Caco-2 (cell line): ENCODE results near the gene RNF41. TPM values are rescaled to one million over a fixed set of nuclear protein-coding genes. Genes with fewer than 3 reads are reported as not detected.

Experiments used
- BruUV-seq: library from RNA; stranded (reverse); fragments of 400-500 nt; replicated peaks from 2 replicates; lab custom pipeline; 2021; lab: Mats Ljungman, UMichigan
- CTCF ChIA-PET: fragments of 300-600 bp; sonication (Branson Sonifier 250); formaldehyde crosslinking; loops from one replicate; lab custom pipeline; 2022; ENCODE audit warnings: antibody characterized with exemption; lab: Charles Lee
- POLR2A ChIA-PET: fragments of 300-600 bp; sonication (Branson Sonifier 250); formaldehyde crosslinking; loops from one replicate; lab custom pipeline; 2022; ENCODE audit warnings: antibody characterized with exemption; lab: Charles Lee
- DNase-seq, 2 experiments: peaks; one replicate each; pipeline versions ENCODE4 v3.0.0 to v3.0.0-alpha.2; 2020 to 2022
- H3K27me3 ChIP-seq: replicated peaks from 2 replicates; pipeline ENCODE4 v1.6.0; 2011; ENCODE audit warnings: low read length; ENCODE audit not compliant: control insufficient read depth, insufficient read depth
- H3K36me3 ChIP-seq: 2 replicates; pipeline ENCODE4 v1.5.1; 2011; ENCODE audit warnings: low read length; ENCODE audit not compliant: control insufficient read depth, insufficient read depth
- H3K4me1 ChIP-seq: fragments of 250-450 bp; sonication (Bioruptor Pico); 2 replicates; pipeline ENCODE4 v1.5.1; 2020; ENCODE audit warnings: mild to moderate bottlenecking
- H3K4me3 ChIP-seq: 2 replicates; pipeline ENCODE4 v1.5.1; 2011; ENCODE audit warnings: low read depth, mild to moderate bottlenecking, control low read depth, low read length
- H3K9me3 ChIP-seq: fragments of 250-450 bp; sonication (Bioruptor Pico); 2 replicates; pipeline ENCODE4 v1.5.1; 2020; ENCODE audit warnings: mild to moderate bottlenecking, moderate library complexity
- H3K27ac Mint-ChIP-seq: one replicate; pipeline ENCODE4 v1.8.0; 2022; ENCODE audit warnings: mixed read lengths; ENCODE audit not compliant: unreplicated experiment
- H3K27me3 Mint-ChIP-seq: one replicate; pipeline ENCODE4 v1.8.0; 2022; ENCODE audit warnings: mixed read lengths; ENCODE audit not compliant: insufficient read depth, unreplicated experiment
- H3K36me3 Mint-ChIP-seq: one replicate; pipeline ENCODE4 v1.8.0; 2022; ENCODE audit warnings: mild to moderate bottlenecking, mixed read lengths; ENCODE audit not compliant: insufficient read depth, unreplicated experiment
- H3K4me1 Mint-ChIP-seq: one replicate; pipeline ENCODE4 v1.8.0; 2022; ENCODE audit warnings: low read depth, mixed read lengths; ENCODE audit not compliant: unreplicated experiment
- H3K4me3 Mint-ChIP-seq: one replicate; pipeline ENCODE4 v1.8.0; 2022; ENCODE audit warnings: mild to moderate bottlenecking, moderate library complexity, mixed read lengths; ENCODE audit not compliant: unreplicated experiment
- H3K9me3 Mint-ChIP-seq: one replicate; pipeline ENCODE4 v1.8.0; 2022; ENCODE audit warnings: mixed read lengths; ENCODE audit not compliant: unreplicated experiment
- intact Hi-C: fragments of 100-400 bp; cut with micrococcal nuclease; formaldehyde crosslinking; loops from one replicate; pipeline ENCODE4 v1.10.0; 2022; ENCODE audit not compliant: unreplicated experiment
- total RNA-seq: library from RNA; stranded (reverse); gene quantifications from 2 replicates; pipeline ENCODE4 v1.2.3, GENCODE V29; 2022
- TF ChIP-seq, protein P1 (sequence below), 2 experiments: fragments of 200-600 bp in 1 of 2; IDR thresholded peaks; 1 replicate in 1 of 2; 2 replicates in 1 of 2; pipeline versions ENCODE4 v1.5.1 to v1.8.0; 2011 to 2022; ENCODE audit warnings: antibody characterized with exemption in 1 of 2, control low read depth in 1 of 2, inconsistent platforms in 1 of 2, low read depth in 1 of 2, low read length in 1 of 2, mild to moderate bottlenecking in 1 of 2, moderate library complexity in 1 of 2; ENCODE audit not compliant: insufficient read depth in 1 of 2, severe bottlenecking in 1 of 2, unreplicated experiment in 1 of 2

RNF41 gene
- total RNA-seq, 1 experiment from 2014 or later = 53.4 TPM

DNA sequence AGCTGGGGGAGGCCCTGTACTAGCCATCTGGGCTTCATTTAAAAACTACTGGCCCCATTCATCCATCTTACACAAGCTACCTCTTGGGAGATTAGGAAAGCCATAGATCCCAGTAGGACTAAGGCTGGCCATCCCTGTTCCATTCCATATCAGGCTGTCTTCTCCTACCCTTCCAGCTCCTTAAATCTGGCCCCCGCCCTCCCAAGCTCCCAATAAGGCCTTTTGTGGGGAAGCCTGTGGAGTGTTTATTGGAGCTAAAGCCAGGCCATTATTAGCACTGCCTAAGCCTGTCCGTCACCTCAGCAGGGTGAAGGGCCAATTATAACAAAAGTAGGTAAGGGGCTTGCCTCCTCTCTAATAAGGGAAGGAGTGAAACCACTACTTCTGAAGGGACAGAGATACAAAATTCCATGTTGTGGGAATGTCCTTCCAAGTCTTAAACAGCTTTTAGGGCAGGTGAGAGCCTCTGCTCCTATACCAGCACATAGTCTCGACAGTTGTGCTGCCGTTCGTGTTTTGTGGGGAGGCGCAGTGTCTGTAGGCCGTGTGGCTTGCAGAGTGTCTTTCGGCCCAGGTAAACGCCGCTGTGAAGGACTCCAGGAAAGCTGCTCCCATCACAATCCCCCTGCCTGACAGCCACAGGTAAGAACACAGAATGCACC is 59.9 kb downstream of the RNF41 start:
- intact Hi-C loops = no loop called here
- peak overlapping the region; percentile 65 for H3K27ac Mint-ChIP-seq
- H3K36me3 ChIP-seq = no peaks in the 10 kb centered on the region; the same call in none of the 2 replicates
- no peaks in the 10 kb centered on the region for H3K9me3 ChIP-seq
- peak overlapping the region; percentile 79 for H3K4me3 Mint-ChIP-seq
- ChIA-PET CTCF (interaction anchor here (1.3 to 1.7 kb wide), 3 partner anchors 10 to 43 kb away, joined by 4 to 6 read pairs (median 5); partner anchors contain the start of genes ESYT1, MYL6B and ZC3H10), POLR2A (interaction anchor here (1.1 to 1.5 kb wide), 5 partner anchors 10 to 60 kb away, joined by 3 to 8 read pairs (median 4); partner anchors contain the start of genes ESYT1, MYL6B and RNF41)
- H3K36me3 Mint-ChIP-seq = peaks cover 99% of the 10 kb centered on the region
- no peaks in the 10 kb centered on the region for H3K9me3 Mint-ChIP-seq
- no peak overlapping the region for H3K4me3 ChIP-seq
- no peaks in the 10 kb centered on the region for H3K27me3 ChIP-seq
- no peak for DNase-seq
- no peaks in the 10 kb centered on the region for H3K27me3 Mint-ChIP-seq
- TF ChIP-seq, protein P1, sequence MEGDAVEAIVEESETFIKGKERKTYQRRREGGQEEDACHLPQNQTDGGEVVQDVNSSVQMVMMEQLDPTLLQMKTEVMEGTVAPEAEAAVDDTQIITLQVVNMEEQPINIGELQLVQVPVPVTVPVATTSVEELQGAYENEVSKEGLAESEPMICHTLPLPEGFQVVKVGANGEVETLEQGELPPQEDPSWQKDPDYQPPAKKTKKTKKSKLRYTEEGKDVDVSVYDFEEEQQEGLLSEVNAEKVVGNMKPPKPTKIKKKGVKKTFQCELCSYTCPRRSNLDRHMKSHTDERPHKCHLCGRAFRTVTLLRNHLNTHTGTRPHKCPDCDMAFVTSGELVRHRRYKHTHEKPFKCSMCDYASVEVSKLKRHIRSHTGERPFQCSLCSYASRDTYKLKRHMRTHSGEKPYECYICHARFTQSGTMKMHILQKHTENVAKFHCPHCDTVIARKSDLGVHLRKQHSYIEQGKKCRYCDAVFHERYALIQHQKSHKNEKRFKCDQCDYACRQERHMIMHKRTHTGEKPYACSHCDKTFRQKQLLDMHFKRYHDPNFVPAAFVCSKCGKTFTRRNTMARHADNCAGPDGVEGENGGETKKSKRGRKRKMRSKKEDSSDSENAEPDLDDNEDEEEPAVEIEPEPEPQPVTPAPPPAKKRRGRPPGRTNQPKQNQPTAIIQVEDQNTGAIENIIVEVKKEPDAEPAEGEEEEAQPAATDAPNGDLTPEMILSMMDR (IDR thresholded peaks at IDR 0.05; ENCODE audit: insufficient read depth in 1 of 2, low read depth in 1 of 2, low read length in 1 of 2, severe bottlenecking in 1 of 2, unreplicated experiment in 1 of 2) = no peak
- peaks cover 20% of the 10 kb centered on the region for H3K4me1 Mint-ChIP-seq
- peaks cover 14% of the 10 kb centered on the region for H3K4me1 ChIP-seq
- no TSS peak for BruUV-seq

DNA sequence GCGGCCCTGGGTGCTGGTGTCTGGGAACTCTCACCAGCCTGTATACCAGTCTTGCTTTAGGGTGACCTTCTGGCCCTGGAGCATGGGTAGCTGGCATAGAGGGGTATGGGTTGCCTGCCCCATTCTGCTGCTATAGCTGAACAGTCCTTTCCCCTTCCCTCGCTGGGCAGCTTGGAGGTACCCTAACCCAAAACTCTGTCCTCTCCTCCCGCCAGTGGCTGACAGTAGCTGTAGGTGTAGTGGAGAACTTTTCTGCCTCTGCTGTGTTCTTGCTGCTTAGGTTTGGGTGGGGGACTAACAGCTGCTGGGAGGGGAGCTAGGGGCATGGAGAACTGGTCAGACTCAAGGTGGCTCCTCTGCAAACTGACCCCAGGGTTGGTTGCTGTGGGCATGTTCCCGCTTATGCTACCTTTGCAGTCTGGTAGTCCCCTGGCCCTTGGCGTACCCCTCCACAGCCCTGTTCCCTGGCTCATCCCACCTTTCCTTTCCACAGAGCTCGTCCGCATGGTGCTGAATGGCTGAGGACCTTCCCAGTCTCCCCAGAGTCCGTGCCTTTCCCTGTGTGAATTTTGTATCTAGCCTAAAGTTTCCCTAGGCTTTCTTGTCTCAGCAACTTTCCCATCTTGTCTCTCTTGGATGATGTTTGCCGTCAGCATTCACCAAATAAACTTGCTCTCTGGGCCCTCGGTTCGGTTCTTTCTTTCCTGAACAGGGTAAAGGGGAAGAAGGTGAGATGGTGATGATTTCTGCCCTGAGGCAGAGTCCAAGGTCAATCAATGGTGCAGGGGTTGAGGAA is 60.6 kb downstream of the RNF41 start:
- DNase-seq = no peak
- ChIA-PET POLR2A (interaction anchor here (1.1 to 1.5 kb wide), 3 partner anchors 11 to 61 kb away, joined by 3 to 4 read pairs (median 4); partner anchors contain the start of genes ESYT1 and RNF41), CTCF (interaction anchor here (1.7 kb wide), 1 partner anchor 43 kb away, joined by 6 read pairs; the partner anchor contains the start of gene ZC3H10)
- Mint-ChIP-seq H3K27ac (peak overlapping the region; percentile 88), H3K36me3 (peaks cover 92% of the 10 kb centered on the region), H3K27me3 (no peaks in the 10 kb centered on the region), H3K4me3 (peak overlapping the region; percentile 79), H3K9me3 (no peaks in the 10 kb centered on the region), H3K4me1 (peaks cover 20% of the 10 kb centered on the region)
- Histone ChIP-seq H3K4me1 (peaks cover 14% of the 10 kb centered on the region), H3K36me3 (no peaks in the 10 kb centered on the region; the same call in none of the 2 replicates), H3K27me3 (no peaks in the 10 kb centered on the region), H3K4me3 (no peak overlapping the region), H3K9me3 (no peaks in the 10 kb centered on the region)
- TF ChIP-seq, protein P1 (IDR thresholded peaks at IDR 0.05; ENCODE audit: insufficient read depth in 1 of 2, low read depth in 1 of 2, low read length in 1 of 2, severe bottlenecking in 1 of 2, unreplicated experiment in 1 of 2) = no peak
- BruUV-seq = no TSS peak
- intact Hi-C loops = no loop called here

DNA sequence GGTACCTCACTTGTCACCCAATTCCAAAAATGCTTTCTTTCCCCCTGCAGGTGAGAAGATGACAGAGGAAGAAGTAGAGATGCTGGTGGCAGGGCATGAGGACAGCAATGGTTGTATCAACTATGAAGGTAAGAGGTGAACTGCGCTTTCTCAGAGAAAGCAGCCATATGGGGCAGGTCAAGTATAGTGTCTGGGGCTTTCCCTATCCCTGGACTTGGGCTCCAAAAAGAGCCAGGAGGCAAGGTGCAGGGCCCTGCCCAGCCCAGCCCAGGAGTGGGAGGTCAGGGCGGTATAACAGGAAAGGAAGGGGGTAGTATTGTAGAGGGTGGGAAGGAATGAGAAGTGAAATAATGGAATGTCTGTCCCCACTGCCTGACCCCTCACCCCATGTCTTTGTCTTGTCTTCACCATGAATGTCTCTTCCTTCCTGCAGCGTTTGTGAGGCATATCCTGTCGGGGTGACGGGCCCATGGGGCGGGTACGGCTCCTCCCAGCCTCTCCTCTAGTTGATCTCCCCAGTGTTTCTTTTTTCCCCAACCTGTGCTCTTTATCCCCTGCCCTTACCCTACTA is 61.4 kb downstream of the RNF41 start:
- Mint-ChIP-seq H3K9me3 (no peaks in the 10 kb centered on the region), H3K27me3 (no peaks in the 10 kb centered on the region), H3K27ac (peak overlapping the region; percentile 88), H3K36me3 (peaks cover 90% of the 10 kb centered on the region), H3K4me1 (peaks cover 25% of the 10 kb centered on the region), H3K4me3 (peak overlapping the region; percentile 79)
- Histone ChIP-seq H3K36me3 (no peaks in the 10 kb centered on the region; the same call in none of the 2 replicates), H3K9me3 (no peaks in the 10 kb centered on the region), H3K4me3 (no peak overlapping the region), H3K27me3 (no peaks in the 10 kb centered on the region), H3K4me1 (peaks cover 14% of the 10 kb centered on the region)
- no peak for DNase-seq
- TF ChIP-seq, protein P1 (IDR thresholded peaks at IDR 0.05; ENCODE audit: insufficient read depth in 1 of 2, low read depth in 1 of 2, low read length in 1 of 2, severe bottlenecking in 1 of 2, unreplicated experiment in 1 of 2) = no peak
- POLR2A ChIA-PET = interaction anchor here (1.2 to 1.5 kb wide), 2 partner anchors 11 to 32 kb away, joined by 3 to 4 read pairs; partner anchors contain the start of gene ESYT1
- BruUV-seq = no TSS peak
- CTCF ChIA-PET = no interaction called here
- intact Hi-C loops = no loop called here
